ENCODE data around the gene PROKR2. TPM values are rescaled to one million over a fixed set of nuclear protein-coding genes. Genes with fewer than 3 reads are reported as not detected.

The PROKR2 gene
- total and polyA plus RNA-seq, 2 donors (not counting 1 experiment from before 2014, with no cell fraction given), result not detected

DNA sequence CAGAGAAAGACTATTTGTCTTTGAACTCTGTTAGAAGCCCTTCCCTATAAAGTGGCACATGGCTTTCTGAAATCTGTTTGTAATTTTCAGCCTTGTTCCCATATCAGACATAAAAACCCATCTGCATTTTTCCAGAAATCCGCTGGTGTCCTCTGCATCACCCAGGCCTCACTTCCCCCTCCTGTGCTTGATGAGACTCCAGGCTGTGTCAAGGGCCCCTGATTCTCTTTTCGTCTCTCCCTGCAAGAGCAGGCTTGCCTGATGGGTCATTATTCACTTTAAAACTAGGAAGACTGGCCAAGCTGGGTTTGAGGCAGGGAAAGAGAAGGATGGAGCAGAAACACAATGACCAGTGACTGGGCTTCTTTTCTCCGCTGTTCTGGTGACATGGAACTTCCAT lies 10.6 kb upstream of the PROKR2 start:
- ChIA-PET CTCF (no interaction called here), POLR2A (no interaction called here)
- Histone ChIP-seq H2AFZ (ENCODE audit: insufficient read depth, low read depth, low read length, poor library complexity, severe bottlenecking) (no peak overlapping the region), H3K4me2 (replicated peaks; ENCODE audit: low read depth, low read length, poor library complexity, severe bottlenecking) (no peak overlapping the region), H3K79me2 (ENCODE audit: control insufficient read depth, insufficient read depth, low read length) (no peaks in the 10 kb centered on the region), H3K36me3 (replicated peaks in 1 of 2; ENCODE audit: control extremely low read depth in 1 of 2, control insufficient read depth in 1 of 2, extremely low read depth in 1 of 2, insufficient read depth in 2 of 2, low read length in 1 of 2) (no peaks in the 10 kb centered on the region), H3K9me3 (ENCODE audit: control extremely low read depth in 1 of 3, control insufficient read depth in 2 of 3, insufficient read depth in 1 of 3, low read length in 2 of 3) (no peaks in the 10 kb centered on the region), H3K9ac (ENCODE audit: low read length) (no peak overlapping the region), H3K27ac (ENCODE audit: low read length in 2 of 2) (no peak overlapping the region), H3K27me3 (replicated peaks in 1 of 4; ENCODE audit: control extremely low read depth in 1 of 4, control insufficient read depth in 3 of 4, insufficient read depth in 4 of 4, low read length in 3 of 4) (no peaks in the 10 kb centered on the region), H3K4me3 (ENCODE audit: control extremely low read depth in 1 of 5, extremely low read depth in 1 of 5, insufficient read depth in 1 of 5, low read depth in 2 of 5, low read length in 4 of 5) (no peak overlapping the region), H3K4me1 (ENCODE audit: control insufficient read depth in 2 of 2, insufficient read depth in 2 of 2, low read length in 2 of 2) (no peaks in the 10 kb centered on the region), H4K20me1 (ENCODE audit: control insufficient read depth, insufficient read depth, low read length, poor library complexity, severe bottlenecking) (no peaks in the 10 kb centered on the region)
- no peaks in the 10 kb centered on the region for H3K9me3 Mint-ChIP-seq (ENCODE audit: insufficient read depth)
- ATAC-seq (ENCODE audit: low read depth) (no peak), DNase-seq (no peak)
- no peak overlapping the region for H3K4me3 Mint-ChIP-seq
- H3K27ac Mint-ChIP-seq, result no peak overlapping the region
- no peak for TF ChIP-seq EZH2 (IDR thresholded peaks at IDR 0.05; ENCODE audit: borderline replicate concordance, insufficient read depth, low read depth, low read length, poor library complexity, severe bottlenecking)
- TF ChIP-seq CTCF (IDR thresholded peaks at IDR 0.05), result no peak
- WGBS (ENCODE audit: insufficient coverage), result 63% methylated on average over 1 of the region's 3 CpGs
- intact Hi-C loops (cut with micrococcal nuclease), result no loop called here
- H3K27me3 Mint-ChIP-seq, result peaks cover 42% of the 10 kb centered on the region
- no peaks in the 10 kb centered on the region for H3K4me1 Mint-ChIP-seq

DNA sequence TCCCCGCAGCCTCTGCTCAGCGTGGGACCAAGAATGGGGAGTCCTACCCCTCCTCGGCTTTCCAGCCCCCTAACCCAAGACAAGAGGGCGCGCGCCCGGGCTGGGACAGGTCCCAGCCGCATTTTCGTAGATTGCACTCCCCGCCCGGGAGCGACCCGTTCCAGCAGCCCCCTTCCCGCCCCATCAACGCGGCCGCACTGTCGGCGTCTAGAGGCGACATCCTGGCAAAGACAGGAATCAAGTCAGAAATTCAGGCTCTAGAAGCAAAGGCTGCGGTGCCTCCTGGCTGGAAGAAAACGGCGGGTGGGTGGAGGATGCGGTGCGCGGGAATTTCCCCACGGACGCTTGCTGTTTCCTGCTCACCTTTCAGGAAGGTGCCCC lies 957 bp downstream of the PROKR2 start:
- Mint-ChIP-seq H3K9me3 (ENCODE audit: insufficient read depth) (no peaks in the 10 kb centered on the region), H3K4me1 (no peaks in the 10 kb centered on the region), H3K27me3 (peaks cover 52% of the 10 kb centered on the region), H3K27ac (no peak overlapping the region), H3K4me3 (no peak overlapping the region)
- Histone ChIP-seq H3K4me1 (ENCODE audit: control insufficient read depth in 2 of 2, insufficient read depth in 2 of 2, low read length in 2 of 2) (peaks cover 0 to 6% of the 10 kb centered on the region in 2 donors), H3K4me2 (replicated peaks; ENCODE audit: low read depth, low read length, poor library complexity, severe bottlenecking) (no peak overlapping the region), H3K4me3 (ENCODE audit: control extremely low read depth in 1 of 5, extremely low read depth in 1 of 5, insufficient read depth in 1 of 5, low read depth in 2 of 5, low read length in 4 of 5) (no peak overlapping the region), H3K9ac (ENCODE audit: low read length) (no peak overlapping the region), H3K9me3 (ENCODE audit: control extremely low read depth in 1 of 3, control insufficient read depth in 2 of 3, insufficient read depth in 1 of 3, low read length in 2 of 3) (peaks cover 0 to 13% (median 0%) of the 10 kb centered on the region in 3 donors), H4K20me1 (ENCODE audit: control insufficient read depth, insufficient read depth, low read length, poor library complexity, severe bottlenecking) (no peaks in the 10 kb centered on the region), H3K27ac (ENCODE audit: low read length in 2 of 2) (no peak overlapping the region), H3K36me3 (replicated peaks in 1 of 2; ENCODE audit: control extremely low read depth in 1 of 2, control insufficient read depth in 1 of 2, extremely low read depth in 1 of 2, insufficient read depth in 2 of 2, low read length in 1 of 2) (no peaks in the 10 kb centered on the region), H2AFZ (ENCODE audit: insufficient read depth, low read depth, low read length, poor library complexity, severe bottlenecking) (no peak overlapping the region), H3K27me3 (replicated peaks in 1 of 4; ENCODE audit: control extremely low read depth in 1 of 4, control insufficient read depth in 3 of 4, insufficient read depth in 4 of 4, low read length in 3 of 4) (peaks cover 0 to 34% (median 2%) of the 10 kb centered on the region in 4 experiments), H3K79me2 (ENCODE audit: control insufficient read depth, insufficient read depth, low read length) (no peaks in the 10 kb centered on the region)
- ChIA-PET POLR2A (no interaction called here), CTCF (no interaction called here)
- intact Hi-C loops (cut with micrococcal nuclease), result no loop called here
- no peak for DNase-seq
- no peak for ATAC-seq (ENCODE audit: low read depth)
- 4% methylated on average over 28 of the region's 28 CpGs for WGBS (ENCODE audit: insufficient coverage)
- no peak for TF ChIP-seq EZH2 (IDR thresholded peaks at IDR 0.05; ENCODE audit: borderline replicate concordance, insufficient read depth, low read depth, low read length, poor library complexity, severe bottlenecking)
- no peak for TF ChIP-seq CTCF (IDR thresholded peaks at IDR 0.05)

Measured in B cell (primary cell).